ENCODE measurements around the gene MAD2L2. TPM values are rescaled to one million over a fixed set of nuclear protein-coding genes. Genes with fewer than 3 reads are reported as not detected.

Gene MAD2L2
- total RNA-seq, 1 donor, result 20.6 TPM

- Histone ChIP-seq H3K36me3 (ENCODE audit: insufficient read depth, low read length) (no peaks in the 10 kb centered on the region), H3K9me3 (ENCODE audit: low read depth, low read length) (no peaks in the 10 kb centered on the region), H3K4me1 (ENCODE audit: insufficient read depth, low read length) (no peaks in the 10 kb centered on the region), H3K79me2 (ENCODE audit: insufficient read depth, low read length) (no peaks in the 10 kb centered on the region), H3K27me3 (ENCODE audit: insufficient read depth, low read length) (peaks cover 16% of the 10 kb centered on the region), H3K27ac (ENCODE audit: low read depth, low read length) (no peak overlapping the region), H3K4me2 (ENCODE audit: insufficient read depth, low read length) (no peak overlapping the region), H4K20me1 (ENCODE audit: insufficient read depth, low read length) (no peaks in the 10 kb centered on the region), H2AFZ (ENCODE audit: low read length) (no peak overlapping the region), H3K4me3 (ENCODE audit: insufficient read depth, low read length) (no peak overlapping the region)
- no peak for TF ChIP-seq CTCF (IDR thresholded peaks at IDR 0.05; ENCODE audit: extremely low read depth, low read depth, low read length)
- peak; percentile 89 for DNase-seq (ENCODE audit: insufficient read length, low spot score, missing footprints)
Observed at GRCh38 chr1:11653101-11653860, 27.7 kb downstream of the MAD2L2 start.

- Histone ChIP-seq H3K4me2 (ENCODE audit: insufficient read depth, low read length) (no peak overlapping the region), H3K27ac (ENCODE audit: low read depth, low read length) (no peak overlapping the region), H3K27me3 (ENCODE audit: insufficient read depth, low read length) (peaks cover 19% of the 10 kb centered on the region), H3K4me3 (ENCODE audit: insufficient read depth, low read length) (no peak overlapping the region), H3K9me3 (ENCODE audit: low read depth, low read length) (no peaks in the 10 kb centered on the region), H3K4me1 (ENCODE audit: insufficient read depth, low read length) (no peaks in the 10 kb centered on the region), H4K20me1 (ENCODE audit: insufficient read depth, low read length) (no peaks in the 10 kb centered on the region), H2AFZ (ENCODE audit: low read length) (no peak overlapping the region), H3K79me2 (ENCODE audit: insufficient read depth, low read length) (no peaks in the 10 kb centered on the region), H3K36me3 (ENCODE audit: insufficient read depth, low read length) (no peaks in the 10 kb centered on the region)
- no peak for TF ChIP-seq CTCF (IDR thresholded peaks at IDR 0.05; ENCODE audit: extremely low read depth, low read depth, low read length)
- peak; percentile 91 for DNase-seq (ENCODE audit: insufficient read length, low spot score, missing footprints)
Observed at GRCh38 chr1:11652203-11652780, 28.7 kb downstream of the MAD2L2 start.

- Histone ChIP-seq H3K4me2 (ENCODE audit: insufficient read depth, low read length) (no peak overlapping the region), H3K4me3 (ENCODE audit: insufficient read depth, low read length) (no peak overlapping the region), H3K9me3 (ENCODE audit: low read depth, low read length) (no peaks in the 10 kb centered on the region), H3K27me3 (ENCODE audit: insufficient read depth, low read length) (peaks cover 19% of the 10 kb centered on the region), H2AFZ (ENCODE audit: low read length) (no peak overlapping the region), H3K27ac (ENCODE audit: low read depth, low read length) (no peak overlapping the region), H3K79me2 (ENCODE audit: insufficient read depth, low read length) (no peaks in the 10 kb centered on the region), H3K4me1 (ENCODE audit: insufficient read depth, low read length) (no peaks in the 10 kb centered on the region), H3K36me3 (ENCODE audit: insufficient read depth, low read length) (no peaks in the 10 kb centered on the region), H4K20me1 (ENCODE audit: insufficient read depth, low read length) (no peaks in the 10 kb centered on the region)
- peak; percentile 41 for DNase-seq (ENCODE audit: insufficient read length, low spot score, missing footprints)
- no peak for TF ChIP-seq CTCF (IDR thresholded peaks at IDR 0.05; ENCODE audit: extremely low read depth, low read depth, low read length)
Observed at GRCh38 chr1:11651017-11651416, 29.9 kb downstream of the MAD2L2 start.

DNA sequence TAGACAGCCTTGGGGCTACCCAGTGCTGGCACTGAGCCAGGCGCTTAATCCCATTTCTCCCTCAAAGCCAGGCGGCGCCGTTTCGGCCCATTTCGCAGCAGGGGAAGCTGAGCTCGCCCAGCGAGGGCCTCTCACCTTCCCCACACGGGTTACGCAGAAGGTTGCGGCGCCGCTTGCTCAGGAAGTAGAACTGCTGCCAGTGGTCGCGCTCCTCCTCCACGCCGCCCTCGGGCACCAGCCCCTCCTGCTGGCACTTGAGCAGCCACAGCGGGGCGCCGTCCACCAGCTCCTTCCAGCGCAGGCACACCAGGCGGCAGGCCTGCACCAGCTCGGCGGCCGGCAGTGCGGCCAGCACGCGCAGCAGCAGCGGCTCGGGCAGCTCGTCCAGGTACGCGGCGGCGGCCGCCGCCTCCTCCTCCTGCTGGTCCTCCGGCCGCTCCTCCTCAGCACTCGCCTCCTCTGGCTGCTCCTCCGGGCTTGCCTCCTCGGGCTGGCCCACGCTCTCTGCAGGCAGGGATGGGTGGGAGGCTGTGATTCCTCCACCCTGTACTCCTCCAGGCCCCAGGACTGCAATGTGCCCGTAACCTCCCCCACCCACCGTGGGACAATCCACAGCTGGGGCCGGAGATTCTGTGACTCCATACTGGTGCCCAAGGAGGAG, 30.5 kb downstream of the MAD2L2 start:
- Histone ChIP-seq H3K4me1 (ENCODE audit: insufficient read depth, low read length) (no peaks in the 10 kb centered on the region), H3K9me3 (ENCODE audit: low read depth, low read length) (no peaks in the 10 kb centered on the region), H3K79me2 (ENCODE audit: insufficient read depth, low read length) (no peaks in the 10 kb centered on the region), H3K27ac (ENCODE audit: low read depth, low read length) (no peak overlapping the region), H3K36me3 (ENCODE audit: insufficient read depth, low read length) (no peaks in the 10 kb centered on the region), H3K4me2 (ENCODE audit: insufficient read depth, low read length) (peak overlapping the region; percentile 40), H2AFZ (ENCODE audit: low read length) (no peak overlapping the region), H3K4me3 (ENCODE audit: insufficient read depth, low read length) (no peak overlapping the region), H3K27me3 (ENCODE audit: insufficient read depth, low read length) (peaks cover 19% of the 10 kb centered on the region), H4K20me1 (ENCODE audit: insufficient read depth, low read length) (no peaks in the 10 kb centered on the region)
- TF ChIP-seq CTCF (IDR thresholded peaks at IDR 0.05; ENCODE audit: extremely low read depth, low read depth, low read length), result peak; percentile 60
- DNase-seq (ENCODE audit: insufficient read length, low spot score, missing footprints), result peak; percentile 99
